KG1 (cell line): ENCODE measurements around the gene MAX.
"Not testable (repeated sequence)": the region's sequence is repeated elsewhere in the genome, so short reads cannot be mapped to it uniquely, and the experiment has no call there.

Source experiments
- DNase-seq: peaks from one replicate; lab custom pipeline; 2025; lab: John Stamatoyannopoulos, UW

The MAX gene

DNA sequence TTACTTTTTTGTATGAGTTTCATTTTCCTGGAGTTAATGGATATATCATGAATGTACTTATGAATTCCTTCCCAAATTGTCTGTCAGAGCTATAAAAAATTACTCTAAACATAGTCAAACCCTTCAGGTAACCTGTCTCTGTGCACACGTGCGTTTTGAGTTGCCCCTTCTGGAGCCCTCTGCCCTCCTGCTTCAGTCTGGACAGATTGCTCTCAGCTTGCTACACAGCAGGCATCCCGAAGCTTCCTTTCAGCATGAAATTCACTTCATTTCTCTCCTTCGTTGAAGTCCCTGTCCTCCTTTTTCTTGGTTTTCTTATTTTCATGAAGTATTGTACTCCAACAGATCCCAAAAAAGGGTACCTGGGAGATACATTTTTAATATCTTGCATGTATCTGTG is 68.3 kb downstream of the MAX start:
- DNase-seq, result no peak

DNA sequence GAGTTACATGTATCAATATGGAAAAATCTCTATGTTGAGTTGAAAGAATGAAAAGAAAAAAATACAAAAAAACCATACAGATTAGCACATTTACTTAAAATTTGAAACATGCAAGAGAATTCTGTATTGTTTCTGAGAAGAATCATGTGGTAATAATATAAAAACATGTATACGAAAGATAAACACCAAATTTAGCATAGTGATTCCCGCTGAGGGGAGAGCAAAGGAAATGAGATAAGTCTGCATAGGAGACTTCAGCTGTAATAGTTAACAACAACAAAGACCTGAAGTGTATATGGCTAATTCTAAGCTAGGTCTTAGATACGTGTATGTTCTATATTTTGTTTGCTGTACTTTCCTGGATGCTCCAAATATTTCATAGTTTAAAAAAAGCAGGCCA is 69.1 kb downstream of the MAX start:
- DNase-seq, result no peak

DNA sequence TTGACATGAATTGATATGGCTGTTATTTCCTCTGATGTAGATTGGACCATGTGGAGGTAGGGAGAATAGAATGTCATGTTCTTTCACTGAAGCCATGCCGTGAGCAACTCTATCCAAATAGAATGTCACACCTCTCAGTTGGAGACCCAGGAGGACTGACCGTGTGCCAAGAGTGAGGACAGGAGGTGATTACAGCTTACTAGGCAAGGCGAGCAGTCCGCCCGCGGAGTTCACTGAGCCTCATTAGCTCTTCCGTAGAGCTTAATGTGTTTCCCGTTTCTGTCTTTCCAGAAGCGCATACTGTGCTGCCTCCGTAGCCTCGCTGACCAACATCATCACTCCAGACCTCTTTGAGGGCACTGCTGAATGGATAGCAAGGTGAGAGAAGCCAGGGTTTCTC is 70.0 kb downstream of the MAX start:
- DNase-seq, result no peak

DNA sequence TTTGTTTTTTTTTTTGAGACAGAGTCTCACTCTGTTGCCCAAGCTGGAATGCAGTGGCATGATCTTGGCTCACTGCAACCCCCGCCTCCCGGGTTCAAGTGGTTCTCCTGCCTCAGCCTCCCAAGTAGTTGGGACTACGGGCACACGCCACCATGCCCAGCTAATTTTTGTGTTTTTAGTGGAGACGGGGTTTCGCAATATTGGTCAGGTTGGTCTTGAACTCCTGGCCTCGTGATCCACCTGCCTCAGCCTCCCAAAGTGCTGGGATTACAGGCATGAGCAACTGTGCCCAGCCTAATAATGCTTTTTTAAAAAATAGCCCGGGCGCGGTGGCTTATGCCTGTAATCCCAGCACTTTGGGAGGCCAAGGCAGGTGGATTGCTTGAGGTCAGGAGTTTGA is 71.0 kb downstream of the MAX start:
- not testable (repeated sequence) for DNase-seq

DNA sequence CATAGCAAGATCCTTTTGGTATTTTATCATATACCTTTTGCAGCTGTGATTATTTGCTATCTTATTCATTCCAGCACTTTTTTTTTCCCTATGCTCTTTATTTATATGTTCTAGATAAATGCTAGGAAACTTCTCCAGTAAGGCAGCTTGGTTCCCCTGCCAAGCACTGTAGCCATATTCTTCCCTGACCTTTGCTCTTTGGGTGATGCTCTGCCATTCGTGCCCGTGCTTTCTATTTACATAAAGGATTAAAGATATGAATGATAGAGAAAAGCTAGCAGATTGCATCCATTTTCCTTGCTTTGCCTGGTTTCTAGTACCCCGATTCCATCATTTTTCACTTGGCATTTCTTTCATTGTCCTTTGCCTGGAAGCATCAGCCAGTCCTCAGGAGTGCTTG is 73.4 kb downstream of the MAX start:
- no peak for DNase-seq

DNA sequence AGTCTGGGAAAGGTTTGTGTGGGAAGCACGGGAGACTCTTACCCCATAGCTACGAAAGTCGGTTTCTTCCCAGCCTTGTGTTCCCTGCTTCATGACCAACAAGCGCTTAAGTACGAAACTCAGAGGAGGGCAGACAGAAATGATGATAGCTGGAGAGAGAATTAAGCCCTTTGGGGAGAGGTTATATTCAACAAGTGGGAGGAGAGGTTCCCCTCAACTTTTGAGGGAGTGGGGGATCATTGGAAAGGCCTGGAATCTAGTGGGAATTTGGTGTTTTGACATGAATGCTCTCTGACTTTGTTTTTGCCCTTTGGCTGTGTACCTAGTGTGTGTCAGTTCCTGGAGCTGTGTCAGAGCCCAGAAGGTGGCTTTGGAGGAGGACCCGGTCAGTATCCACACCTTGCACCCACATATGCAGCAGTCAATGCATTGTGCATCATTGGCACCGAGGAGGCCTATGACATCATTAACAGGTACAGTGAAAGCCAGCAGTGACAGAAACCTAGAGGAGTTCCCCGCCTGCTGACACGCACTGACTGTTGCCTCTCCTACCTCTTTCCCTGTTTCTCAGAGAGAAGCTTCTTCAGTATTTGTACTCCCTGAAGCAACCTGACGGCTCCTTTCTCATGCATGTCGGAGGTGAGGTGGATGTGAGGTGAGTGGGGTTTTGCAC is 75.1 kb downstream of the MAX start:
- no peak for DNase-seq

DNA sequence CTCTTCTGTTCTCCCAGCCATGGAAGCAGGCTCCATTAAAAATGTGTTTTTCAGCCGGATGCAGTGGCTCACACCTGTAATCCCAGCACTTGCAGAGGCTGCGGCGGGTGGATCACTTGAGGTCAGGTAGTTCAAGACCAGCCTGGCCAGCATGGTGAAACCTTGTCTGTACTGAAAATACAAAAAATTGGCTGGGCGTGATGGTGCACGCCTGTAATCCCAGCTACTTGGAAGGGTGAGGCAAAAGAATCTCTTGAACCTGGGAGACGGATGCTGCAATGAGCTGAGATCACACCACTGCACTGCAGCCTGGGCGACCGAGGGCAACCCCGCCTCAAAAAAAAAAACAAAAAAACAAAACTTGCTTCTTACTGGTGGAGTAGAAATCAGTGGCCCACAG is 75.8 kb downstream of the MAX start:
- DNase-seq, result no peak

DNA sequence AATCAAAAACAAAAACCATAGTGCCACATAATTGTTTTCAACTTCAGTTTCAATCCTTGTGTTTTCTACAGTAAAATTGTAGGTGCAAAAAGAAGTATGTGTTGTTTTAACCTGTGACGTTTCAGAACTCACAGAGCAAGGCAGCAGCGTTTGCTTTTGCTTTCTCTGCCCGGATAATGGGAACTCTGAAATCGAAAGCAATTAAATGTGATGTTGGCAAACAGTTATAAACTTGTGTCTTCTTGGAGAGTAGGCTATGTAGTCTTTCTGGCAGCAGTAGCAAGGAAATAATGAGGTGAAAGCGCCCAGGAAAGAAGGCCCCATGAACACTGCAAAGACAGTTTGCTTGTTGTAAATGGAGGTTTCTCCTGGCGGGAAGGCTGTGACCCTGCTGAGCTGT is 76.5 kb downstream of the MAX start:
- no peak for DNase-seq
